Prostate gland (tissue), 2 donors: ENCODE results near the gene EIPR1.

Experiments used
- POLR2A ChIP-seq: fragments of 450-650 bp; IDR thresholded peaks from one replicate; pipeline ENCODE4 v1.6.1; 2016; ENCODE audit warnings: antibody characterized with exemption, mild to moderate bottlenecking
- POLR2AphosphoS5 ChIP-seq: sonication (generic); formaldehyde crosslinking; IDR thresholded peaks from one replicate; pipeline ENCODE4 v1.6.1; 2017; ENCODE audit warnings: antibody characterized with exemption
- TF ChIP-seq, protein P1 (sequence below), 4 experiments: fragments of 200-600 bp in 2 of 4; fragments of 450-650 bp in 2 of 4; sonication (generic) in 2 of 4; IDR thresholded peaks; 1 replicate in 3 of 4; 2 replicates in 1 of 4; pipeline ENCODE4 v1.5.1; 2016 to 2019; ENCODE audit warnings: antibody characterized with exemption in 4 of 4, mild to moderate bottlenecking in 2 of 4, moderate library complexity in 2 of 4

DNA sequence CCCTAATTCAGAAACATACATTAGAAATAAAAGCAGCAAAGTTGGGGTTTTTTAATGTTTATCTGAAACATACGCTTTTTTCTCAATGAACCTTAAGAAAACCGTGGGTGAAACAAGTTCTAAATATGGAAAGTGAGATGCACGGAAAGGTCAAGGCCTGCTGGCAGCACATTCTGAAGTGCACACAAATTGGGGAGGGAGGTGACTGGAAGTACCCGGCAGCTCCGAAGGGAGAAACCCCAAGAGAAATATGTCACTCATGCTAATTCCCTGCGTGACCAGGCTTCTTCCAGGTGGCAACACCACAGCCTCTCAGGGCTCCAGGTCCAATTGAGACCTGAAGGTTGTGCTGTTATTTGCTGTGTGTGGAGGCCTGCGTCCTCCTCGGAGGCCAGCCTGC is 45.5 kb downstream of the EIPR1 start:
- TF ChIP-seq, protein P1, sequence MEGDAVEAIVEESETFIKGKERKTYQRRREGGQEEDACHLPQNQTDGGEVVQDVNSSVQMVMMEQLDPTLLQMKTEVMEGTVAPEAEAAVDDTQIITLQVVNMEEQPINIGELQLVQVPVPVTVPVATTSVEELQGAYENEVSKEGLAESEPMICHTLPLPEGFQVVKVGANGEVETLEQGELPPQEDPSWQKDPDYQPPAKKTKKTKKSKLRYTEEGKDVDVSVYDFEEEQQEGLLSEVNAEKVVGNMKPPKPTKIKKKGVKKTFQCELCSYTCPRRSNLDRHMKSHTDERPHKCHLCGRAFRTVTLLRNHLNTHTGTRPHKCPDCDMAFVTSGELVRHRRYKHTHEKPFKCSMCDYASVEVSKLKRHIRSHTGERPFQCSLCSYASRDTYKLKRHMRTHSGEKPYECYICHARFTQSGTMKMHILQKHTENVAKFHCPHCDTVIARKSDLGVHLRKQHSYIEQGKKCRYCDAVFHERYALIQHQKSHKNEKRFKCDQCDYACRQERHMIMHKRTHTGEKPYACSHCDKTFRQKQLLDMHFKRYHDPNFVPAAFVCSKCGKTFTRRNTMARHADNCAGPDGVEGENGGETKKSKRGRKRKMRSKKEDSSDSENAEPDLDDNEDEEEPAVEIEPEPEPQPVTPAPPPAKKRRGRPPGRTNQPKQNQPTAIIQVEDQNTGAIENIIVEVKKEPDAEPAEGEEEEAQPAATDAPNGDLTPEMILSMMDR (IDR thresholded peaks at IDR 0.05) = no peak
- TF ChIP-seq POLR2AphosphoS5 (no peak), POLR2A (no peak)
